H1 (cell line): ENCODE measurements around the gene HNRNPAB. TPM values are rescaled to one million over a fixed set of nuclear protein-coding genes. Genes with fewer than 3 reads are reported as not detected.

Experiments used
- CTCF ChIA-PET: fragments of 300-600 bp; sonication (Branson Sonifier 250); formaldehyde crosslinking; loops from one replicate; lab custom pipeline; 2021; ENCODE audit not compliant: partially characterized antibody; lab: Charles Lee
- POLR2A ChIA-PET: fragments of 300-600 bp; sonication (Branson Sonifier 250); formaldehyde crosslinking; loops from one replicate; lab custom pipeline; 2021; ENCODE audit warnings: inconsistent platforms; ENCODE audit not compliant: partially characterized antibody; lab: Charles Lee
- DNase-seq, 2 experiments: peaks; one replicate each; pipeline versions ENCODE4 v3.0.0 to v3.0.0-alpha.2; 2010 to 2022; ENCODE audit warnings: low spot score in 2 of 2, low read depth in 1 of 2, mixed read lengths in 1 of 2
- FAIRE-seq: peaks from 2 replicates; lab custom pipeline; 2011; peaks lifted over from hg19 to GRCh38; lab: Jason Lieb, UNC
- H2AFZ ChIP-seq: 2 replicates; pipeline ENCODE4 v1.8.1; 2012; ENCODE audit warnings: low read length, inconsistent platforms
- H2AK5ac ChIP-seq: 2 replicates; pipeline ENCODE4 v1.6.1; 2013; ENCODE audit warnings: low read depth, low read length
- H2BK120ac ChIP-seq: replicated peaks from 2 replicates; pipeline ENCODE3; 2013; ENCODE audit warnings: low read depth, low read length, inconsistent platforms
- H2BK12ac ChIP-seq: 2 replicates; pipeline ENCODE4 v1.6.1; 2013; ENCODE audit warnings: low read depth, low read length
- H2BK15ac ChIP-seq: 2 replicates; pipeline ENCODE4 v1.6.1; 2013; ENCODE audit warnings: low read length
- H2BK20ac ChIP-seq: 2 replicates; pipeline ENCODE4 v1.6.1; 2013; ENCODE audit warnings: low read length
- H2BK5ac ChIP-seq: 2 replicates; pipeline ENCODE4 v1.6.1; 2013; ENCODE audit warnings: low read depth, low read length
- H3K14ac ChIP-seq: 2 replicates; pipeline ENCODE4 v1.6.1; 2013; ENCODE audit warnings: inconsistent platforms; ENCODE audit not compliant: insufficient read length
- H3K18ac ChIP-seq: 2 replicates; pipeline ENCODE4 v1.6.1; 2013; ENCODE audit warnings: low read length; ENCODE audit errors: extremely low read depth
- H3K23ac ChIP-seq: 2 replicates; pipeline ENCODE4 v1.6.1; 2013; ENCODE audit warnings: inconsistent platforms; ENCODE audit not compliant: insufficient read length
- H3K23me2 ChIP-seq: 2 replicates; pipeline ENCODE4 v1.6.1; 2013; ENCODE audit warnings: low read depth, low read length
- H3K27ac ChIP-seq: 2 replicates; pipeline ENCODE4 v1.6.1; 2011; ENCODE audit warnings: low read depth, low read length, inconsistent platforms
- H3K27me3 ChIP-seq, 4 experiments: replicated peaks in 1 of 4; 1 replicate in 1 of 4; 2 replicates in 3 of 4; pipeline versions ENCODE4 v1.6.1 to v1.8.1; 2011 to 2013; ENCODE audit warnings: low read length in 3 of 4, mild to moderate bottlenecking in 3 of 4, inconsistent platforms in 2 of 4, mixed read lengths in 2 of 4, moderate library complexity in 1 of 4; ENCODE audit not compliant: control insufficient read depth in 3 of 4, insufficient read depth in 3 of 4; ENCODE audit errors: extremely low read depth in 1 of 4
- H3K36me3 ChIP-seq, 4 experiments: 2 replicates each; pipeline versions ENCODE4 v1.6.1 to v1.8.1; 2011 to 2013; ENCODE audit warnings: mild to moderate bottlenecking in 4 of 4, low read length in 3 of 4, moderate library complexity in 2 of 4, control low read depth in 1 of 4, inconsistent platforms in 1 of 4; ENCODE audit not compliant: insufficient read depth in 4 of 4, control insufficient read depth in 2 of 4
- H3K4ac ChIP-seq: replicated peaks from 2 replicates; pipeline ENCODE3; 2013; ENCODE audit warnings: low read length, low read depth, mixed read lengths, inconsistent platforms; ENCODE audit not compliant: insufficient read length
- H3K4me1 ChIP-seq, 4 experiments: replicated peaks in 1 of 4; 1 replicate in 1 of 4; 2 replicates in 3 of 4; pipeline versions ENCODE4 v1.6.1 to v1.8.1; 2011 to 2013; ENCODE audit warnings: low read length in 3 of 4, inconsistent platforms in 2 of 4, mixed read lengths in 1 of 4; ENCODE audit not compliant: insufficient read depth in 4 of 4, control insufficient read depth in 3 of 4
- H3K4me2 ChIP-seq, 2 experiments: 2 replicates each; pipeline versions ENCODE4 v1.6.1 to v1.8.1; 2011 to 2013; ENCODE audit warnings: low read depth in 2 of 2, low read length in 2 of 2, control low read depth in 1 of 2, inconsistent platforms in 1 of 2, mild to moderate bottlenecking in 1 of 2; ENCODE audit not compliant: insufficient read depth in 1 of 2
- H3K4me3 ChIP-seq, 4 experiments: fragments of 200-600, 300-600 bp in 1 of 4; sonication (generic), shearing (Covaris generic), sonication (Bioruptor Twin) in 1 of 4; 2 replicates each; pipeline versions ENCODE4 v1.5.1 to v1.8.1; 2011 to 2016; ENCODE audit warnings: low read length in 4 of 4, low read depth in 3 of 4, control low read depth in 2 of 4, inconsistent platforms in 2 of 4, mild to moderate bottlenecking in 2 of 4, mixed read lengths in 1 of 4, moderate library complexity in 1 of 4; ENCODE audit not compliant: insufficient read depth in 2 of 4; ENCODE audit errors: extremely low read depth in 1 of 4
- H3K56ac ChIP-seq: replicated peaks from 2 replicates; pipeline ENCODE3; 2013; ENCODE audit warnings: low read depth, mild to moderate bottlenecking, mixed read lengths, low read length, inconsistent platforms; ENCODE audit not compliant: insufficient read length
- H3K79me1 ChIP-seq: 2 replicates; pipeline ENCODE4 v1.6.1; 2013; ENCODE audit warnings: low read depth, low read length, control low read depth
- H3K79me2 ChIP-seq, 2 experiments: 2 replicates each; pipeline versions ENCODE4 v1.6.1 to v1.8.1; 2012 to 2013; ENCODE audit warnings: low read length in 2 of 2, mild to moderate bottlenecking in 2 of 2, inconsistent platforms in 1 of 2; ENCODE audit not compliant: insufficient read depth in 2 of 2, control insufficient read depth in 1 of 2
- H3K9ac ChIP-seq, 4 experiments: replicated peaks in 1 of 4; 1 replicate in 1 of 4; 2 replicates in 3 of 4; pipeline versions ENCODE4 v1.6.1 to v1.8.1; 2011 to 2013; ENCODE audit warnings: low read depth in 3 of 4, low read length in 3 of 4, control low read depth in 2 of 4, mild to moderate bottlenecking in 2 of 4, moderate library complexity in 2 of 4, inconsistent platforms in 1 of 4; ENCODE audit errors: extremely low read depth in 1 of 4
- H3K9me3 ChIP-seq, 2 experiments: 2 replicates each; pipeline versions ENCODE4 v1.6.1 to v1.8.1; 2012 to 2013; ENCODE audit warnings: mild to moderate bottlenecking in 2 of 2, moderate library complexity in 2 of 2, control low read depth in 1 of 2, inconsistent platforms in 1 of 2, low read depth in 1 of 2, low read length in 1 of 2, mixed read lengths in 1 of 2; ENCODE audit not compliant: insufficient read depth in 2 of 2
- H4K20me1 ChIP-seq, 2 experiments: replicated peaks in 1 of 2; 2 replicates each; pipeline versions ENCODE3 to v1.8.1; 2011 to 2013; ENCODE audit warnings: inconsistent platforms in 2 of 2, low read length in 2 of 2, mild to moderate bottlenecking in 1 of 2; ENCODE audit not compliant: insufficient read depth in 2 of 2, control insufficient read depth in 1 of 2
- H4K5ac ChIP-seq: 2 replicates; pipeline ENCODE4 v1.6.1; 2013; ENCODE audit warnings: low read length, low read depth, mixed read lengths, inconsistent platforms; ENCODE audit not compliant: insufficient read length
- H4K8ac ChIP-seq: 2 replicates; pipeline ENCODE4 v1.8.0; 2013; ENCODE audit warnings: mild to moderate bottlenecking, moderate library complexity, low read length, inconsistent platforms; ENCODE audit not compliant: insufficient read depth; ENCODE audit errors: extremely low read depth
- H4K91ac ChIP-seq: replicated peaks from 2 replicates; pipeline ENCODE3; 2013; ENCODE audit warnings: low read length, mixed read lengths, inconsistent platforms; ENCODE audit not compliant: insufficient read length
- CTBP2 ChIP-seq: IDR thresholded peaks from 2 replicates; pipeline ENCODE4 v1.7.0; 2011; ENCODE audit warnings: borderline replicate concordance, mild to moderate bottlenecking, moderate library complexity, mixed read lengths, low read length; ENCODE audit not compliant: insufficient read depth, insufficient read length
- POLR2A ChIP-seq, 2 experiments: IDR thresholded peaks; 1 replicate in 1 of 2; 2 replicates in 1 of 2; pipeline ENCODE4 v1.6.1; 2011; ENCODE audit warnings: low read depth in 2 of 2, low read length in 2 of 2, mild to moderate bottlenecking in 2 of 2; ENCODE audit errors: control extremely low read depth in 1 of 2
- POLR2AphosphoS5 ChIP-seq: IDR thresholded peaks from 2 replicates; pipeline ENCODE4 v1.6.1; 2011; ENCODE audit warnings: low read depth, low read length
- WGBS, 2 experiments: shearing (Covaris generic) in 1 of 2; methylation state at CpG; one replicate each; pipeline versions ENCODE4 v1.1.6 to v1.1.7; 2013 to 2015; ENCODE audit warnings: low lambda C conversion rate in 2 of 2, mixed read lengths in 2 of 2, inconsistent platforms in 1 of 2, low coverage in 1 of 2, missing lambda C conversion rate in 1 of 2; ENCODE audit not compliant: insufficient replicate concordance in 2 of 2, insufficient coverage in 1 of 2, insufficient read length in 1 of 2; ENCODE audit errors: extremely low coverage in 1 of 2, missing lambda C conversion rate in 1 of 2; 5-methylcytosine and 5-hydroxymethylcytosine counted together
- polyA plus RNA-seq, 7 experiments: library from polyadenylated mRNA; depleted of rRNA in 3 of 7; stranded (reverse) in 5 of 7; unstranded in 2 of 7; fragments of >200 nt in 5 of 7; fragments of 200-250 nt in 2 of 7; gene quantifications; 1 replicate in 5 of 7; 2 replicates in 1 of 7; 4 replicates in 1 of 7; pipeline versions ENCODE4 v1.2.1 to v1.2.3, GENCODE V29; 2011 to 2013; ENCODE audit warnings: missing spikeins in 2 of 7, mixed read lengths in 2 of 7
- total RNA-seq: library from RNA; stranded (reverse); fragmentation: NEBNext Ultra II Directional; extraction: Animal tissue kit (Norgen Biotek cat#: 25700); gene quantifications from 2 replicates; pipeline ENCODE4 v1.2.1, GENCODE V29; 2021

Gene HNRNPAB
- total and polyA plus RNA-seq, 2 of the 8 experiments (the other 6 are each of a cell fraction or from before 2014, with no cell fraction given): 373 to 563 TPM

GRCh38 chr5:178215280-178216002 is 11.1 kb downstream of the HNRNPAB start:
- no peak overlapping the region for H4K5ac ChIP-seq
- H3K27ac ChIP-seq: no peak overlapping the region
- ChIA-PET CTCF (interaction anchor here (1.0 to 2.6 kb wide), 4 partner anchors 9 to 95 kb away, joined by 3 to 8 read pairs (median 6); partner anchors contain the start of gene PHYKPL), POLR2A (interaction anchor here (1.2 to 31.3 kb wide), 6 partner anchors 9 to 65 kb away, joined by 3 to 985 read pairs (median 64); partner anchors contain the start of genes GMCL2, HNRNPAB and PHYKPL)
- H3K23me2 ChIP-seq: no peaks in the 10 kb centered on the region
- no peak overlapping the region for H2BK20ac ChIP-seq
- H3K14ac ChIP-seq: no peak overlapping the region
- peaks cover 15 to 75% (median 36%) of the 10 kb centered on the region in 4 experiments for H3K36me3 ChIP-seq
- no peak overlapping the region for H3K56ac ChIP-seq
- H3K18ac ChIP-seq: no peak overlapping the region
- H3K79me1 ChIP-seq: 0 out of 2 replicates have a peak, but pooled peaks cover 2% of the 10 kb centered on the region
- H2AK5ac ChIP-seq: no peak overlapping the region
- no peak overlapping the region for H3K4me2 ChIP-seq
- H2AFZ ChIP-seq: no peak overlapping the region
- no peak overlapping the region for H4K91ac ChIP-seq
- no peak for DNase-seq
- H3K9me3 ChIP-seq: no peaks in the 10 kb centered on the region
- no peak overlapping the region for H3K4me3 ChIP-seq
- peaks cover 16 to 23% of the 10 kb centered on the region in 2 experiments for H4K20me1 ChIP-seq
- no peak overlapping the region for H2BK5ac ChIP-seq
- H3K79me2 ChIP-seq: no peaks in the 10 kb centered on the region
- no peak overlapping the region for H2BK12ac ChIP-seq
- no peak for FAIRE-seq
- no peak overlapping the region; a peak in 1 of 7 replicates for H3K9ac ChIP-seq
- 85% methylated on average over 13 of the region's 13 CpGs; no CpG with 5 or more reads in 1 of the 2 experiments for WGBS, 2 experiments
- H4K8ac ChIP-seq: no peak overlapping the region
- peaks cover 0 to 5% (median 1%) of the 10 kb centered on the region in 4 experiments; a peak in 2 of 7 replicates for H3K4me1 ChIP-seq
- 0 out of 2 replicates have a peak, but pooled peaks have one; percentile 17 for TF ChIP-seq POLR2AphosphoS5
- no peak for TF ChIP-seq CTBP2
- peak in 1 of 2 experiments; percentile 24; a peak in 1 of 3 replicates for TF ChIP-seq POLR2A (IDR thresholded peaks at IDR 0.05; ENCODE audit: control extremely low read depth in 1 of 2, low read depth in 2 of 2, low read length in 2 of 2)
- TF ChIP-seq, all 59 proteins: peak for 2
- H3K27me3 ChIP-seq: no peaks in the 10 kb centered on the region
- H2BK15ac ChIP-seq: no peak overlapping the region
- no peak overlapping the region for H3K23ac ChIP-seq
- H3K4ac ChIP-seq: no peak overlapping the region
- no peak overlapping the region for H2BK120ac ChIP-seq
